ENCODE measurements around the gene TCF4.

- TF ChIP-seq POLR2AphosphoS5 (IDR thresholded peaks at IDR 0.05) (no peak), CTCF (IDR thresholded peaks at IDR 0.05) (no peak)
Observed at GRCh38 chr18:55395799-55396198, 192.2 kb downstream of the TCF4 start.

All from sigmoid colon (tissue), 4 donors.